ENCODE results near the gene DDX54. TPM values are rescaled to one million over a fixed set of nuclear protein-coding genes. Genes with fewer than 3 reads are reported as not detected.

The DDX54 gene
- total RNA-seq, 6 donors from 2014 or later = 43.3 to 81.5 (median 58.9) TPM

DNA sequence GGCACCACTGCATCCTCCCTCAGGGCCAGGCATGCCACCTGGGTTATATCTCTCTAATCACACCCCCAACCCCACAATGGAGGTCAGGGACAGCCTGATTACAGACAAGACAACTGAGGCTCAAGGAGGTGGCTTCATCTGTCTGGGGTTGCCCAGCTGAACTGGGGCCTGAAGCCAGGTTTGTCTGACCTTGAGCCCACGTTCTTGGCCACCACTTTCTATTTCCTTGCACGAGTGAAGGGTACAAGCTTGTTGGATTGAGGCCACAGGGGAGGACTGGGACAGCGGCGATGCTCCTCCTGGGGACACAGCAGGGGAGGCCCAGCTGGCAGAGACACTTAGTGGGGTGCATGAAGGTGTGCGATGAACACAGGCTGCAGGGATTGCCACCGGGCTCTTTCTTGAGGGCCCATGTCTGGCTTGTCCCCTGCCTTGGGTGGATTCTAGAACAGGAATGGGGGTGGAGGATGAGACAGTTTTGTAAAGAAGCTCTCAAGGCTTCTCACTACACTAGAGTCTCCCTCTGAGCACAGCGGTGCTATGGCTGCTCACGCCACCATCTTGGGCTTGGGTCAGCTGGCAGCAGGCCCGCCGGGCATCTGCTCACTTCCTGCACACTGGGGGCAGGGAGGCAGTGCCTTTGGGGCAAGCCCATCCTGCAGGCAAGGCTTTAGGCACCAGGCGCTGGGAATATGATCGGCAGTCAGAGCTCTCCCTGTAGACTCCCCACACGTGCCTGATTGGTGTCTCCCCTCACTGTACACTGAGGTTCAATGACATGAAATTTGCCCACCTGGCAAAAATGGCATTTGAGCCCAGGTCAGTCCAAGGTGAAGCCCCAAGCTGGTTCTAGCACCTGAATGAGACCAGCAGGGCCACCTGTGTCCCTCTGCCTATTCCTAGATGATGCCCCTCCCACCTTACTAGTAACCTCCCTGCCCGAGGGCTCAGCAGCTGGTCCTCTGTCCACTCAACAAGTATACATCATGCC, 16.2 kb upstream of the DDX54 start:
- H3K4me3 ChIP-seq = no peak overlapping the region
- H3K9me3 ChIP-seq = no peaks in the 10 kb centered on the region
- H3K27me3 ChIP-seq = no peaks in the 10 kb centered on the region
- DNase-seq (peak in 1 of 2 donors; percentile 52), ATAC-seq (ENCODE audit: low FRiP score in 2 of 2) (no peak)
- H3K36me3 ChIP-seq = no peaks in the 10 kb centered on the region
- no peak overlapping the region for H3K27ac ChIP-seq
- H3K4me1 ChIP-seq = peaks cover 0 to 11% (median 6%) of the 10 kb centered on the region in 4 donors
- WGBS, 2 donors = 84 to 97% methylated on average over 7 to 14 of the region's 14 CpGs
- TF ChIP-seq POLR2A (IDR thresholded peaks at IDR 0.05) (no peak), CTCF (IDR thresholded peaks at IDR 0.05) (no peak), POLR2AphosphoS5 (IDR thresholded peaks at IDR 0.05) (no peak), EP300 (IDR thresholded peaks at IDR 0.05) (no peak)

DNA sequence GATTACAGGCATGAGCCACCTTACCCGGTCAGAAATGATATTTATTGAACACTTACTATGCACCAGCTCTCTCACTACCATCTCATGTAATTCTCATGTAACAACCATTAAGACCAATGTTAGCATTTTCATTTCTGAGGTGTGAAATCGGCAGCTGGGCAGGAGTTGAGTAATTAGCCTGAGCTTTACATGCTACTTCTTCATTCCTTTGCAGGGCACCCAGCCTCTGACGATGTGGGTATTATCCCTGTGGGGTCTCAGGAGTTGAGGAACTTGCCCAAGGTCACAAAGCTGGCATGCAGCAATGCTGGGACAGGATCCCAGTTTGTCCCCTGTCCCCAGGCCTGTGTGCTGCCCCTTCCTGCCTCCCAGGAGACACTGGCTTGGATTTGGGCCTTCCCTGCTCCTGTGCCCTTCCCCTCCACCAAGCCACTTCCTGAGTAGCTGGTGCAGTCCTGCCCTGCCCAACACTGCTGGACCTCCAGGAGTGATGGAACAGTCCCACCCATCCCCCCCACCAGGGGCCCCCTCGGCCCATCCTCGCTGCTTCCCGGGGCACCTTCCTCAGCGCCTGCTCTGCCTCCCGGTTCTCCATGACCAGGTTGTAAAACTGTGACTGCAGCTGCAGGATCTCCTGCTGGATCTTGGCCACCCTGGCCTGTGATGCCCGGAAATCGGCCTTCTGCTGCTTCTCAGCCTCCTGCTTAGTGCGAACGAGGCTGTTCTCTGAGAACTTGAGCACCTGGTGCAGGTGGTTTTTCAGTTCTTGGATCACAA, 14.9 kb upstream of the DDX54 start:
- H3K36me3 ChIP-seq = no peaks in the 10 kb centered on the region
- no peak for ATAC-seq (ENCODE audit: low FRiP score in 2 of 2)
- no peak for DNase-seq
- H3K9me3 ChIP-seq = no peaks in the 10 kb centered on the region
- H3K27ac ChIP-seq = no peak overlapping the region
- TF ChIP-seq CTCF (IDR thresholded peaks at IDR 0.05) (no peak), EP300 (IDR thresholded peaks at IDR 0.05) (no peak), POLR2AphosphoS5 (IDR thresholded peaks at IDR 0.05) (no peak), POLR2A (IDR thresholded peaks at IDR 0.05) (no peak)
- H3K27me3 ChIP-seq = no peaks in the 10 kb centered on the region
- H3K4me3 ChIP-seq = no peak overlapping the region
- peaks cover 0 to 10% (median 6%) of the 10 kb centered on the region in 4 donors for H3K4me1 ChIP-seq
- 85 to 86% methylated on average over 12 of the region's 12 CpGs for whole genome bisulfite sequencing, 2 donors

GRCh38 chr12:113198296-113198695, 13.0 kb upstream of the DDX54 start:
- 85 to 86% methylated on average over 1 of the region's 1 CpG for WGBS, 2 donors
- Histone ChIP-seq H3K4me1 (peaks cover 9 to 13% (median 10%) of the 10 kb centered on the region in 4 donors), H3K36me3 (no peaks in the 10 kb centered on the region), H3K27ac (no peak overlapping the region), H3K27me3 (no peaks in the 10 kb centered on the region), H3K4me3 (no peak overlapping the region), H3K9me3 (no peaks in the 10 kb centered on the region)
- TF ChIP-seq POLR2AphosphoS5 (IDR thresholded peaks at IDR 0.05) = no peak
- TF ChIP-seq CTCF (IDR thresholded peaks at IDR 0.05) = no peak
- no peak for TF ChIP-seq EP300 (IDR thresholded peaks at IDR 0.05)
- no peak for TF ChIP-seq POLR2A (IDR thresholded peaks at IDR 0.05)
- DNase-seq (no peak), ATAC-seq (ENCODE audit: low FRiP score in 2 of 2) (no peak)

GRCh38 chr12:113197518-113198077, 12.3 kb upstream of the DDX54 start:
- TF ChIP-seq POLR2AphosphoS5 (IDR thresholded peaks at IDR 0.05) (no peak), POLR2A (IDR thresholded peaks at IDR 0.05) (no peak), EP300 (IDR thresholded peaks at IDR 0.05) (no peak), CTCF (IDR thresholded peaks at IDR 0.05) (no peak)
- no peaks in the 10 kb centered on the region for H3K27me3 ChIP-seq
- DNase-seq (no peak), ATAC-seq (ENCODE audit: low FRiP score in 2 of 2) (no peak)
- H3K4me3 ChIP-seq = no peak overlapping the region
- 94 to 95% methylated on average over 8 of the region's 8 CpGs for WGBS, 2 donors
- H3K36me3 ChIP-seq = peaks cover 0 to 2% (median 0%) of the 10 kb centered on the region in 4 donors
- no peaks in the 10 kb centered on the region for H3K9me3 ChIP-seq
- H3K4me1 ChIP-seq = peaks cover 9 to 13% (median 10%) of the 10 kb centered on the region in 4 donors
- H3K27ac ChIP-seq = no peak overlapping the region
